Skin of body (tissue), 2 donors: ENCODE measurements around the gene EVA1C. TPM values are rescaled to one million over a fixed set of nuclear protein-coding genes. Genes with fewer than 3 reads are reported as not detected.
"Not testable (repeated sequence)": the region's sequence is repeated elsewhere in the genome, so short reads cannot be mapped to it uniquely, and the experiment has no call there.

Experiments
- DNase-seq: peaks from one replicate; lab custom pipeline; 2025; lab: John Stamatoyannopoulos, UW
- total RNA-seq: library from RNA; depleted of rRNA; stranded (reverse); fragments of >200 nt; gene quantifications from one replicate; pipeline ENCODE4 v1.2.3, GENCODE V29; 2014

The EVA1C gene
- 5.3 TPM for total RNA-seq

- no peak for DNase-seq
Measured at GRCh38 chr21:32412162-32413014, at the start of gene EVA1C. Gene EVA1C (plus strand): TSS chr21:32412706. CDS start chr21:32412854, 148 bp downstream.

GRCh38 chr21:32364387-32364786 is 48.1 kb upstream of the EVA1C start:
- DNase-seq: no peak

GRCh38 chr21:32364796-32365195 is 47.7 kb upstream of the EVA1C start:
- DNase-seq: no peak

- DNase-seq: no peak
Measured at GRCh38 chr21:32366191-32366590, 46.3 kb upstream of the EVA1C start.

- DNase-seq: no peak
Measured at GRCh38 chr21:32367158-32367557, 45.3 kb upstream of the EVA1C start.

- no peak for DNase-seq
Measured at GRCh38 chr21:32368386-32368785, 44.1 kb upstream of the EVA1C start.

GRCh38 chr21:32368961-32369360 is 43.5 kb upstream of the EVA1C start:
- not testable (repeated sequence) for DNase-seq

- peak; percentile 5 for DNase-seq
Measured at GRCh38 chr21:32370998-32371766, 41.3 kb upstream of the EVA1C start.

- no peak for DNase-seq
Measured at GRCh38 chr21:32371913-32372314, 40.6 kb upstream of the EVA1C start.

GRCh38 chr21:32372755-32373154 is 39.8 kb upstream of the EVA1C start:
- DNase-seq: no peak

GRCh38 chr21:32377506-32377905 is 35.0 kb upstream of the EVA1C start:
- DNase-seq: no peak

GRCh38 chr21:32377991-32378390 is 34.5 kb upstream of the EVA1C start:
- no peak for DNase-seq

GRCh38 chr21:32378956-32379355 is 33.5 kb upstream of the EVA1C start:
- no peak for DNase-seq

- DNase-seq: no peak
Measured at GRCh38 chr21:32380940-32381339, 31.6 kb upstream of the EVA1C start.

GRCh38 chr21:32381571-32381970 is 30.9 kb upstream of the EVA1C start:
- DNase-seq: no peak

- DNase-seq: no peak
Measured at GRCh38 chr21:32382108-32382644, 30.3 kb upstream of the EVA1C start.

GRCh38 chr21:32383812-32384211 is 28.7 kb upstream of the EVA1C start:
- no peak for DNase-seq

- no peak for DNase-seq
Measured at GRCh38 chr21:32386195-32386870, 26.2 kb upstream of the EVA1C start.

- no peak for DNase-seq
Measured at GRCh38 chr21:32387151-32387550, 25.4 kb upstream of the EVA1C start.

GRCh38 chr21:32388306-32388705 is 24.2 kb upstream of the EVA1C start:
- no peak for DNase-seq

GRCh38 chr21:32389337-32390015 is 23.0 kb upstream of the EVA1C start:
- DNase-seq: no peak
